ENCODE results near the gene HMBS.

GRCh38 chr11:119118946-119119345 is 34.3 kb downstream of the HMBS start:
- TF ChIP-seq CTCF (IDR thresholded peaks at IDR 0.05; ENCODE audit: insufficient read depth, low read depth, low read length) = no peak
- no peak for TF ChIP-seq EZH2 (IDR thresholded peaks at IDR 0.05; ENCODE audit: insufficient read depth, low read length)
